Measurements from ENCODE around the gene AGR2.

GRCh38 chr7:16785321-16785720 lies 19.5 kb downstream of the AGR2 start:
- TF ChIP-seq CEBPB (IDR thresholded peaks at IDR 0.05) (no peak), TAF1 (IDR thresholded peaks at IDR 0.05; ENCODE audit: low read depth) (no peak), USF1 (IDR thresholded peaks at IDR 0.05) (no peak), RAD21 (IDR thresholded peaks at IDR 0.05; ENCODE audit: low read depth) (no peak), REST (IDR thresholded peaks at IDR 0.05; ENCODE audit: low read depth) (no peak), TCF12 (IDR thresholded peaks at IDR 0.05; ENCODE audit: low read depth) (no peak), TEAD4 (IDR thresholded peaks at IDR 0.05) (no peak), ZBTB7A (IDR thresholded peaks at IDR 0.05; ENCODE audit: low read depth) (no peak), EP300 (IDR thresholded peaks at IDR 0.05; ENCODE audit: borderline replicate concordance) (no peak), CREB1 (IDR thresholded peaks at IDR 0.05; ENCODE audit: low read depth) (no peak), MAX (IDR thresholded peaks at IDR 0.05) (no peak), EGR1 (IDR thresholded peaks at IDR 0.05) (no peak), YY1 (IDR thresholded peaks at IDR 0.05; ENCODE audit: low read depth) (no peak)

Data from Ishikawa (cell line).